Measurements from ENCODE around the gene VTCN1. TPM values are rescaled to one million over a fixed set of nuclear protein-coding genes. Genes with fewer than 3 reads are reported as not detected.

VTCN1 gene
- total and polyA plus RNA-seq, 2 donors (not counting 3 experiments of a cell fraction or from before 2014, with no cell fraction given) = not detected

DNA sequence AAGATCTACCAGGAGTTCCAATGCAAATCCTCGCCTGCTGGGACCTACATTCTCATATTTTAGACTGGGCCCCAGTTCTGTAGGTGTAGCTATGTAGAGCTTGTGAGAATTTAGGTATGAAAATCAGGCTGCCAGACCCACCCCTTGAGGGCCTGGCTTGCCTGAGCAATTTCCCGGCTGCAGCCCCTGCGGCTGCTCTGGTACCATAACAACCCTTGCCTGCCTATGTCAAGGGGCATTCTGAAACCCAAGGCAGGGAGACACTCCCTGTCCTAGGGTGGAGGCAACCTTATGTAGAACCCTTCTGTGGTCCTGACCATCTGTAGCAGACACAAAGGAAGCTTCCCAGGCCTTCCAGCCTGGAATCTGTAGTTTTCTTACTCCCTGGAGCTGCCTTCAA lies 28.4 kb downstream of the VTCN1 start:
- TF ChIP-seq MYC (IDR thresholded peaks at IDR 0.05; ENCODE audit: low read depth, low read length) (no peak), POLR2AphosphoS5 (IDR thresholded peaks at IDR 0.05; ENCODE audit: insufficient read depth, low read depth, low read length) (no peak), POLR2A (IDR thresholded peaks at IDR 0.05; ENCODE audit: low read depth, low read length) (no peak), FOS (IDR thresholded peaks at IDR 0.05; ENCODE audit: borderline replicate concordance, insufficient read depth, low read length) (no peak), JUN (IDR thresholded peaks at IDR 0.05; ENCODE audit: borderline replicate concordance, insufficient read depth, insufficient read length, low read depth) (no peak), GATA2 (IDR thresholded peaks at IDR 0.05; ENCODE audit: insufficient read depth, insufficient read length, low read depth, low read length) (no peak), EZH2 (IDR thresholded peaks at IDR 0.05; ENCODE audit: borderline replicate concordance, low read depth, low read length, severe bottlenecking) (no peak)
- TF ChIP-seq, protein P1, sequence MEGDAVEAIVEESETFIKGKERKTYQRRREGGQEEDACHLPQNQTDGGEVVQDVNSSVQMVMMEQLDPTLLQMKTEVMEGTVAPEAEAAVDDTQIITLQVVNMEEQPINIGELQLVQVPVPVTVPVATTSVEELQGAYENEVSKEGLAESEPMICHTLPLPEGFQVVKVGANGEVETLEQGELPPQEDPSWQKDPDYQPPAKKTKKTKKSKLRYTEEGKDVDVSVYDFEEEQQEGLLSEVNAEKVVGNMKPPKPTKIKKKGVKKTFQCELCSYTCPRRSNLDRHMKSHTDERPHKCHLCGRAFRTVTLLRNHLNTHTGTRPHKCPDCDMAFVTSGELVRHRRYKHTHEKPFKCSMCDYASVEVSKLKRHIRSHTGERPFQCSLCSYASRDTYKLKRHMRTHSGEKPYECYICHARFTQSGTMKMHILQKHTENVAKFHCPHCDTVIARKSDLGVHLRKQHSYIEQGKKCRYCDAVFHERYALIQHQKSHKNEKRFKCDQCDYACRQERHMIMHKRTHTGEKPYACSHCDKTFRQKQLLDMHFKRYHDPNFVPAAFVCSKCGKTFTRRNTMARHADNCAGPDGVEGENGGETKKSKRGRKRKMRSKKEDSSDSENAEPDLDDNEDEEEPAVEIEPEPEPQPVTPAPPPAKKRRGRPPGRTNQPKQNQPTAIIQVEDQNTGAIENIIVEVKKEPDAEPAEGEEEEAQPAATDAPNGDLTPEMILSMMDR (IDR thresholded peaks at IDR 0.05; ENCODE audit: extremely low read depth in 1 of 2, insufficient read depth in 1 of 2, low read depth in 1 of 2, low read length in 2 of 2) = no peak
- TF ChIP-seq, protein P2, sequence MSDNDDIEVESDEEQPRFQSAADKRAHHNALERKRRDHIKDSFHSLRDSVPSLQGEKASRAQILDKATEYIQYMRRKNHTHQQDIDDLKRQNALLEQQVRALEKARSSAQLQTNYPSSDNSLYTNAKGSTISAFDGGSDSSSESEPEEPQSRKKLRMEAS (IDR thresholded peaks at IDR 0.05; ENCODE audit: insufficient read depth, insufficient read length) = no peak
- Histone ChIP-seq H2AFZ (ENCODE audit: low read depth, low read length) (no peak overlapping the region), H3K9ac (replicated peaks; ENCODE audit: extremely low read depth, insufficient read depth, low read length) (no peak overlapping the region), H4K20me1 (replicated peaks; ENCODE audit: control insufficient read depth, extremely low read depth, insufficient read depth, low read length) (no peaks in the 10 kb centered on the region), H3K79me2 (ENCODE audit: control insufficient read depth, insufficient read depth, low read length) (no peaks in the 10 kb centered on the region), H3K4me1 (ENCODE audit: control insufficient read depth, extremely low read depth, insufficient read depth, low read length) (no peaks in the 10 kb centered on the region), H3K4me2 (ENCODE audit: insufficient read depth, low read length) (no peak overlapping the region), H3K9me3 (replicated peaks; ENCODE audit: control insufficient read depth, insufficient read depth, low read length) (no peaks in the 10 kb centered on the region), H3K9me1 (replicated peaks; ENCODE audit: control insufficient read depth, extremely low read depth, insufficient read depth, low read length) (no peaks in the 10 kb centered on the region), H3K4me3 (replicated peaks in 1 of 3; ENCODE audit: insufficient read depth in 1 of 3, low read depth in 1 of 3, low read length in 3 of 3) (no peak overlapping the region), H3K27me3 (ENCODE audit: control insufficient read depth in 2 of 2, insufficient read depth in 2 of 2, low read length in 2 of 2) (peaks cover 0 to 4% of the 10 kb centered on the region in 2 experiments), H3K27ac (ENCODE audit: insufficient read depth, low read depth, low read length) (no peak overlapping the region), H3K36me3 (ENCODE audit: control insufficient read depth in 2 of 2, extremely low read depth in 1 of 2, insufficient read depth in 2 of 2, low read length in 2 of 2) (no peaks in the 10 kb centered on the region)
- FAIRE-seq (no peak), DNase-seq (ENCODE audit: low read depth, low spot score) (no peak)
- BruUV-seq (replicated peaks) = no TSS peak
- dilution Hi-C loops (cut with MboI; ENCODE audit: extremely low pct_ligation_motif_present, low sequenced_read_pairs) (no loop called here), intact Hi-C loops (cut with micrococcal nuclease) (no loop called here)
- ChIA-PET CTCF (no interaction called here), POLR2A (no interaction called here)
